ENCODE data around the gene FAM177B. TPM values are rescaled to one million over a fixed set of nuclear protein-coding genes. Genes with fewer than 3 reads are reported as not detected.

The FAM177B gene
- total RNA-seq, 1 experiment from 2014 or later = not detected

GRCh38 chr1:222791006-222791710, 54.2 kb downstream of the FAM177B start:
- no peak for DNase-seq
- no peak for TF ChIP-seq CTCF (IDR thresholded peaks at IDR 0.05; ENCODE audit: unreplicated experiment)
- peaks cover 32% of the 10 kb centered on the region for H3K27me3 Mint-ChIP-seq (ENCODE audit: unreplicated experiment)
- CTCF ChIA-PET = interaction anchor here (0.7 kb wide), 1 partner anchor 290 kb away, joined by 3 read pairs; no protein-coding TSS in a partner anchor
- no peak overlapping the region for H3K4me3 Mint-ChIP-seq (ENCODE audit: low read depth, unreplicated experiment)
- intact Hi-C loops (cut with micrococcal nuclease; ENCODE audit: unreplicated experiment) = loop anchor here (5.0 to 10.0 kb wide), 2 partner anchors 454 to 891 kb away; no protein-coding TSS in a partner anchor
- H3K4me1 Mint-ChIP-seq (ENCODE audit: low read depth, unreplicated experiment) = peaks cover 5% of the 10 kb centered on the region
- H3K27ac Mint-ChIP-seq (ENCODE audit: unreplicated experiment) = no peak overlapping the region
- no peaks in the 10 kb centered on the region for H3K36me3 Mint-ChIP-seq (ENCODE audit: insufficient read depth, unreplicated experiment)
- H3K9me3 Mint-ChIP-seq (ENCODE audit: low read depth, unreplicated experiment) = no peaks in the 10 kb centered on the region
- no TSS peak for BruUV-seq (replicated peaks)

GRCh38 chr1:222792744-222793143, 55.7 kb downstream of the FAM177B start:
- Mint-ChIP-seq H3K9me3 (ENCODE audit: low read depth, unreplicated experiment) (no peaks in the 10 kb centered on the region), H3K27me3 (ENCODE audit: unreplicated experiment) (peaks cover 20% of the 10 kb centered on the region), H3K4me3 (ENCODE audit: low read depth, unreplicated experiment) (no peak overlapping the region), H3K36me3 (ENCODE audit: insufficient read depth, unreplicated experiment) (no peaks in the 10 kb centered on the region), H3K27ac (ENCODE audit: unreplicated experiment) (no peak overlapping the region), H3K4me1 (ENCODE audit: low read depth, unreplicated experiment) (no peaks in the 10 kb centered on the region)
- DNase-seq = no peak
- CTCF ChIA-PET = interaction anchor here (0.9 to 1.3 kb wide), 2 partner anchors 288 to 297 kb away, joined by 5 read pairs; no protein-coding TSS in a partner anchor
- no TSS peak for BruUV-seq (replicated peaks)
- intact Hi-C loops (cut with micrococcal nuclease; ENCODE audit: unreplicated experiment) = loop anchor here (1.0 to 10.0 kb wide), 4 partner anchors 289 to 890 kb away; no protein-coding TSS in a partner anchor
- peak; percentile 55 for TF ChIP-seq CTCF (IDR thresholded peaks at IDR 0.05; ENCODE audit: unreplicated experiment)

- Mint-ChIP-seq H3K9me3 (ENCODE audit: low read depth, unreplicated experiment) (no peaks in the 10 kb centered on the region), H3K27ac (ENCODE audit: unreplicated experiment) (no peak overlapping the region), H3K4me3 (ENCODE audit: low read depth, unreplicated experiment) (no peak overlapping the region), H3K4me1 (ENCODE audit: low read depth, unreplicated experiment) (peaks cover 11% of the 10 kb centered on the region), H3K27me3 (ENCODE audit: unreplicated experiment) (peaks cover 3% of the 10 kb centered on the region), H3K36me3 (ENCODE audit: insufficient read depth, unreplicated experiment) (no peaks in the 10 kb centered on the region)
- TF ChIP-seq CTCF (IDR thresholded peaks at IDR 0.05; ENCODE audit: unreplicated experiment) = no peak
- BruUV-seq (replicated peaks) = no TSS peak
- DNase-seq = no peak
- CTCF ChIA-PET = interaction anchor here (0.6 to 0.7 kb wide), 2 partner anchors 286 to 888 kb away, joined by 3 read pairs; no protein-coding TSS in a partner anchor
- intact Hi-C loops (cut with micrococcal nuclease; ENCODE audit: unreplicated experiment) = loop anchor here (5.0 to 10.0 kb wide), 2 partner anchors 450 to 887 kb away; no protein-coding TSS in a partner anchor
These were observed 57.9 kb downstream of the FAM177B start for GRCh38 chr1:222794656-222795474.

- no TSS peak for BruUV-seq (replicated peaks)
- H3K9me3 Mint-ChIP-seq (ENCODE audit: low read depth, unreplicated experiment) = no peaks in the 10 kb centered on the region
- intact Hi-C loops (cut with micrococcal nuclease; ENCODE audit: unreplicated experiment) = loop anchor here (1.0 to 10.0 kb wide), 3 partner anchors 31 to 447 kb away; no protein-coding TSS in a partner anchor
- no peaks in the 10 kb centered on the region for H3K27me3 Mint-ChIP-seq (ENCODE audit: unreplicated experiment)
- H3K4me1 Mint-ChIP-seq (ENCODE audit: low read depth, unreplicated experiment) = peaks cover 11% of the 10 kb centered on the region
- TF ChIP-seq CTCF (IDR thresholded peaks at IDR 0.05; ENCODE audit: unreplicated experiment) = no peak
- H3K4me3 Mint-ChIP-seq (ENCODE audit: low read depth, unreplicated experiment) = no peak overlapping the region
- CTCF ChIA-PET = interaction anchor here (0.6 to 1.3 kb wide), 18 partner anchors 12 to 1705 kb away, joined by 3 to 11 read pairs (median 3); partner anchors contain the start of gene FAM177B
- no peak overlapping the region for H3K27ac Mint-ChIP-seq (ENCODE audit: unreplicated experiment)
- no peaks in the 10 kb centered on the region for H3K36me3 Mint-ChIP-seq (ENCODE audit: insufficient read depth, unreplicated experiment)
- peak; percentile 58 for DNase-seq
These were observed 61.1 kb downstream of the FAM177B start for GRCh38 chr1:222798116-222798515.

All from Calu3 (cell line).